Thyroid gland (tissue), 4 donors: ENCODE results near the gene KIF3B. TPM values are rescaled to one million over a fixed set of nuclear protein-coding genes. Genes with fewer than 3 reads are reported as not detected.

ENCODE experiments used
- DNase-seq, 2 donors: peaks; one replicate each; pipeline ENCODE4 v3.0.0-alpha.2; 2019
- H3K27ac ChIP-seq, 3 donors: fragments of 200-600 bp; sonication (generic); 1 replicate in 2 of 3; 2 replicates in 1 of 3; pipeline ENCODE4 v1.5.1; 2016 to 2019; ENCODE audit warnings: mild to moderate bottlenecking in 1 of 3, moderate library complexity in 1 of 3
- H3K27me3 ChIP-seq: fragments of 200-600 bp; sonication (generic); one replicate; pipeline ENCODE4 v1.5.1; 2019
- H3K36me3 ChIP-seq, 2 donors: fragments of 200-600 bp; sonication (generic); one replicate each; pipeline ENCODE4 v1.5.1; 2016 to 2019
- H3K4me1 ChIP-seq, 2 donors: fragments of 200-600 bp; sonication (generic); one replicate each; pipeline ENCODE4 v1.5.1; 2017 to 2019
- H3K4me3 ChIP-seq, 3 donors: fragments of 200-600 bp; sonication (generic); replicated peaks in 1 of 3; 1 replicate in 2 of 3; 2 replicates in 1 of 3; pipeline ENCODE4 v1.5.1; 2016; ENCODE audit warnings: mild to moderate bottlenecking in 1 of 3
- H3K9me3 ChIP-seq: fragments of 200-600 bp; sonication (generic); one replicate; pipeline ENCODE4 v1.5.1; 2017
- POLR2A ChIP-seq, 2 donors: fragments of 450-650 bp; IDR thresholded peaks; one replicate each; pipeline ENCODE4 v1.6.1; 2017; ENCODE audit warnings: antibody characterized with exemption in 2 of 2, mild to moderate bottlenecking in 2 of 2, moderate library complexity in 1 of 2
- WGBS, 2 donors: methylation state at CpG; one replicate each; pipeline ENCODE4 v1.1.5; 2017; 5-methylcytosine and 5-hydroxymethylcytosine counted together
- intact Hi-C: fragments of 100-400 bp; cut with DNase I; formaldehyde crosslinking; loops from one replicate; pipeline ENCODE4 v1.15.1; 2023
- total RNA-seq, 4 donors: library from RNA; depleted of rRNA; stranded (reverse); fragments of >200 nt; gene quantifications; one replicate each; pipeline ENCODE4 v1.2.3, GENCODE V29; 2016
- TF ChIP-seq, protein P1 (sequence below), 6 experiments: fragments of 200-600 bp in 3 of 6; fragments of 450-650 bp in 3 of 6; sonication (generic) in 3 of 6; IDR thresholded peaks; one replicate each; pipeline ENCODE4 v1.5.1; 2016 to 2019; ENCODE audit warnings: antibody characterized with exemption in 6 of 6, mild to moderate bottlenecking in 2 of 6, inconsistent platforms in 1 of 6, moderate library complexity in 1 of 6

The KIF3B gene
- total RNA-seq, 4 donors from 2014 or later: 31.0 to 35.5 (median 32.7) TPM

DNA sequence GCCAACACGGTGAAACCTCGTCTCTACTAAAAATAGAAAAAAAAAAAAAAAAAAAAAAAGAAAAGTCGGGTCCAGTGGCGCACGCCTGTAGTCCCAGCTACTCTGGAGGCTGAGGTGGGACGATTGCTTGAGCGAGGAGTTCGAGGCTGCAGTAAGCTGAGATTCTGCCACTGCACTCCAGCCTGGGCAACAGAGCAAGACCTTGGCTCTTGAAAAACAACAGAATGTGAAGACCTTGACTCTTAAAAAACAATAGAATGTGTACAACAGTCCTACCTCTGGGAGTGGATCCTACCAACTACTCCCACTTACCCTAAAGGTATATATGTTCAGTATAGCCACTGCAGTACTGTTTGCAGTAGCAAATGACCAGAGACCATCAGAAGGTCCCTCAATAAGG, 15.1 kb downstream of the KIF3B start:
- Histone ChIP-seq H3K4me1 (peaks cover 36 to 38% of the 10 kb centered on the region in 2 donors), H3K4me3 (no peak overlapping the region), H3K9me3 (no peaks in the 10 kb centered on the region), H3K27ac (no peak overlapping the region), H3K36me3 (no peaks in the 10 kb centered on the region), H3K27me3 (no peaks in the 10 kb centered on the region)
- 93% methylated on average over 8 of the region's 8 CpGs for WGBS, 2 donors
- intact Hi-C loops: no loop called here
- DNase-seq: no peak
- no peak for TF ChIP-seq POLR2A (IDR thresholded peaks at IDR 0.05)
- TF ChIP-seq, protein P1, sequence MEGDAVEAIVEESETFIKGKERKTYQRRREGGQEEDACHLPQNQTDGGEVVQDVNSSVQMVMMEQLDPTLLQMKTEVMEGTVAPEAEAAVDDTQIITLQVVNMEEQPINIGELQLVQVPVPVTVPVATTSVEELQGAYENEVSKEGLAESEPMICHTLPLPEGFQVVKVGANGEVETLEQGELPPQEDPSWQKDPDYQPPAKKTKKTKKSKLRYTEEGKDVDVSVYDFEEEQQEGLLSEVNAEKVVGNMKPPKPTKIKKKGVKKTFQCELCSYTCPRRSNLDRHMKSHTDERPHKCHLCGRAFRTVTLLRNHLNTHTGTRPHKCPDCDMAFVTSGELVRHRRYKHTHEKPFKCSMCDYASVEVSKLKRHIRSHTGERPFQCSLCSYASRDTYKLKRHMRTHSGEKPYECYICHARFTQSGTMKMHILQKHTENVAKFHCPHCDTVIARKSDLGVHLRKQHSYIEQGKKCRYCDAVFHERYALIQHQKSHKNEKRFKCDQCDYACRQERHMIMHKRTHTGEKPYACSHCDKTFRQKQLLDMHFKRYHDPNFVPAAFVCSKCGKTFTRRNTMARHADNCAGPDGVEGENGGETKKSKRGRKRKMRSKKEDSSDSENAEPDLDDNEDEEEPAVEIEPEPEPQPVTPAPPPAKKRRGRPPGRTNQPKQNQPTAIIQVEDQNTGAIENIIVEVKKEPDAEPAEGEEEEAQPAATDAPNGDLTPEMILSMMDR (IDR thresholded peaks at IDR 0.05): no peak

DNA sequence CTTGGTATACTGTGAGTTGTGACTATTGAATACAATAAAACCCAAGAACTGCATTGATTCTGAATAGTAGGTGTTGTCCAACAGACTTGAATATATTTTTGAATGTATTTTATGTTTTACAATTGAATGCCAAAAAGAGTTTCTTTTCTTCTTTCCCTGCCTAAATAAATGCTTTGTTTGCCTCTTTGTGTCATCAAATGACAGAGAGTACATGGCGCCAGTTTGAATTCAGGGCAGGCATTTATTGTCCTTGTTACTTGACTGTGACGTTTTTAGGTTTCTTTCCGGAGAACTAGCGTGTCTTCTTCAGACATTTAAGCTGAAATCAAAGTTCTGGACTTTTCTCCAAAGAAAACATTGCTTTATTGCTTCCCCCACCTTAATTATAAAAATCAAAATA, 16.6 kb downstream of the KIF3B start:
- WGBS, 2 donors: 61 to 83% methylated on average over 4 of the region's 4 CpGs
- no peak for DNase-seq
- intact Hi-C loops: no loop called here
- H3K9me3 ChIP-seq: no peaks in the 10 kb centered on the region
- TF ChIP-seq POLR2A (IDR thresholded peaks at IDR 0.05): no peak
- TF ChIP-seq, protein P1 (IDR thresholded peaks at IDR 0.05): no peak
- no peak overlapping the region for H3K27ac ChIP-seq
- peaks cover 35 to 36% of the 10 kb centered on the region in 2 donors for H3K4me1 ChIP-seq
- H3K36me3 ChIP-seq: no peaks in the 10 kb centered on the region
- no peak overlapping the region for H3K4me3 ChIP-seq
- no peaks in the 10 kb centered on the region for H3K27me3 ChIP-seq

DNA sequence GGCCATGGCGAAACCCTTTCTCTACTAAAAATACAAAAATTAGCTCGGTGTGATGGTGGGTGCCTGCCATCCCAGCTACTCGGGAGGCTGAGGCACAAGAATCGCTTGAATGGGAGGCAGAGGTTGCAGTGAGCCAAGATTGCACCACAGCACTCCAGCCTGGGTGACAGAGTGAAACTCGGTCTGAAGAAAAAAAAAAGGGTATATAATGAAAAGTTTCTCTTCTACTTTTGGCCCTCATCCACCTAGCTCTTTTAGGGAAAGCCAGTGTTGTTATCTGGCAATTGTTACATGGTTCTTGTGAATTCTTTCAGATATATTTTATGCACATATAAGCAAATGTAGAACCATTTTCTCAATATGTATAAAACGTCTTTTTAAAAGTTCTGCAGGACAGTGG, 19.0 kb downstream of the KIF3B start:
- DNase-seq: peak in 1 of 2 donors; percentile 21
- intact Hi-C loops: no loop called here
- no peaks in the 10 kb centered on the region for H3K27me3 ChIP-seq
- no peak overlapping the region for H3K4me3 ChIP-seq
- H3K4me1 ChIP-seq: peaks cover 25% of the 10 kb centered on the region in 2 donors
- H3K9me3 ChIP-seq: no peaks in the 10 kb centered on the region
- no peak overlapping the region for H3K27ac ChIP-seq
- TF ChIP-seq, protein P1 (IDR thresholded peaks at IDR 0.05): no peak
- TF ChIP-seq POLR2A (IDR thresholded peaks at IDR 0.05): no peak
- H3K36me3 ChIP-seq: no peaks in the 10 kb centered on the region
- WGBS, 2 donors: 53% methylated on average over 6 of the region's 6 CpGs

DNA sequence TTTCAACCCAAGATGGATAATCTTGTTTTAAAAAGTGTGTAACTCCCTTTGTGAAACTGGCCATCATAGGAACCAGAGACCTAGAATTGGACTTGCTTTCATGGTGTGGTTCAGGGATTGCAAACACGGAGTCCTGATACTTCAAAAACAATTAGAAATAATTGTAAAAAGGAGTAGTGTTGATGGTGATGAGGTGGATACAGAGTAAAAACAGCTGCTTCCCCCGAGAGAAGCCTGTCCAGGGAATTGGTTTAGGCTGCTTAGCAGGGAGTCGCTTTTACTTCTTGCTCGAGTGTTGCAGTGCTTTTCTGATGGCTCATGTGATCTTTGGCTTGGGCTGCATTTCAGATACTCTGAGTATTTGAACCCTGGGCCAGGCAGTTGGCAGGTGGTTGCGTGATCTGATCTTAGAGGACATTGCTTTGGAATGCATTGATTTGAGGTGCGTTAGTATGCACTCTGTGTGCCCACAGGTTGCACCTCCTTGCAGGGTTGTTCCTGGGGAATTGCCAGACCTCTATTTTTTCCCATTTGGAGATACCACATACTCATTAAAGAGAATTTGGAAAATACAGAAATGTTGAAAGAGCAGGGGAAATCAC, 19.5 kb downstream of the KIF3B start:
- H3K36me3 ChIP-seq: no peaks in the 10 kb centered on the region
- no peak overlapping the region for H3K27ac ChIP-seq
- no peak for TF ChIP-seq POLR2A (IDR thresholded peaks at IDR 0.05)
- TF ChIP-seq, protein P1 (IDR thresholded peaks at IDR 0.05): no peak
- H3K9me3 ChIP-seq: no peaks in the 10 kb centered on the region
- H3K4me1 ChIP-seq: peaks cover 25 to 29% of the 10 kb centered on the region in 2 donors
- no peak overlapping the region for H3K4me3 ChIP-seq
- 58 to 65% methylated on average over 6 of the region's 6 CpGs for WGBS, 2 donors
- H3K27me3 ChIP-seq: no peaks in the 10 kb centered on the region
- intact Hi-C loops: no loop called here
- no peak for DNase-seq

DNA sequence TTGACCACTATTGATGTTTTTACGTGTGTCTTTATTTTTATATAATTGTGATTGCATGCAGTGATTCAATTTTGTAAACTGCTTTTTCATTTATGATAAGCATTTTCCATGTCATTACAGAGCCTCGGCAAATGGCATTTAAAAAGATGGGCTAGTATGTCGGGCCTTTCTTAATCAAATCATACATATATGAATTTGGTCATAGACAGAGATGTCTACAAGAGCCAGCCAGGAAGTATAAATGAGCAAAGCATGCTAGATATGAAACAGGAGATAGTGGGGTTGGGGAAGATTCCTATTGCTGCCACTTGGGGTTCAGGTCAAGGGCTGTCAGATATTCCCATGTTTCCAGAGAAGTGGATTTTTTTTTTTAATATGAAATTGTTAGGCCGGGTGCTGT, 20.0 kb downstream of the KIF3B start:
- WGBS, 2 donors: 92 to 94% methylated on average over 4 of the region's 4 CpGs
- no peak for DNase-seq
- no peak overlapping the region for H3K4me3 ChIP-seq
- peaks cover 25 to 34% of the 10 kb centered on the region in 2 donors for H3K4me1 ChIP-seq
- H3K9me3 ChIP-seq: no peaks in the 10 kb centered on the region
- no peaks in the 10 kb centered on the region for H3K27me3 ChIP-seq
- H3K27ac ChIP-seq: no peak overlapping the region
- TF ChIP-seq, protein P1 (IDR thresholded peaks at IDR 0.05): no peak
- TF ChIP-seq POLR2A (IDR thresholded peaks at IDR 0.05): no peak
- intact Hi-C loops: no loop called here
- H3K36me3 ChIP-seq: no peaks in the 10 kb centered on the region
